HG02938 (cell line): ENCODE measurements around the gene DDX24.

Experiments used
- ATAC-seq: cut with Tn5 transposase; IDR thresholded peaks from one replicate; pipeline ENCODE4 v1.9.1; 2021; ENCODE audit warnings: mild to moderate bottlenecking, moderate library complexity; ENCODE audit not compliant: unreplicated experiment

Gene DDX24

GRCh38 chr14:94049625-94050023, 31.4 kb downstream of the DDX24 start:
- ATAC-seq, result no peak

GRCh38 chr14:94048691-94049624, 32.0 kb downstream of the DDX24 start:
- no peak for ATAC-seq

- ATAC-seq, result no peak
These were observed 33.4 kb downstream of the DDX24 start for GRCh38 chr14:94047581-94047980.

- no peak for ATAC-seq
These were observed 34.2 kb downstream of the DDX24 start for GRCh38 chr14:94046696-94047250.

- no peak for ATAC-seq
These were observed 35.2 kb downstream of the DDX24 start for GRCh38 chr14:94045563-94046345.

GRCh38 chr14:94045101-94045500, 35.9 kb downstream of the DDX24 start:
- ATAC-seq, result no peak

GRCh38 chr14:94044476-94045091, 36.4 kb downstream of the DDX24 start:
- no peak for ATAC-seq

GRCh38 chr14:94043756-94044475, 37.1 kb downstream of the DDX24 start:
- no peak for ATAC-seq

- no peak for ATAC-seq
These were observed 37.8 kb downstream of the DDX24 start for GRCh38 chr14:94043111-94043755.

GRCh38 chr14:94042433-94043091, 38.4 kb downstream of the DDX24 start:
- no peak for ATAC-seq

- no peak for ATAC-seq
These were observed 39.3 kb downstream of the DDX24 start for GRCh38 chr14:94041551-94042346.

- ATAC-seq, result no peak
These were observed 40.2 kb downstream of the DDX24 start for GRCh38 chr14:94040796-94041195.

- no peak for ATAC-seq
These were observed 40.8 kb downstream of the DDX24 start for GRCh38 chr14:94040247-94040646.

- ATAC-seq, result no peak
These were observed 41.9 kb downstream of the DDX24 start for GRCh38 chr14:94038921-94039629.

GRCh38 chr14:94038510-94038909, 42.5 kb downstream of the DDX24 start:
- ATAC-seq, result no peak

- ATAC-seq, result no peak
These were observed 43.0 kb downstream of the DDX24 start for GRCh38 chr14:94037954-94038353.

GRCh38 chr14:94036313-94037167, 44.5 kb downstream of the DDX24 start:
- ATAC-seq, result peak; percentile 94
